CD4-positive, alpha-beta T cell treated with Interleukin-17A for 1 hour (primary cell): ENCODE data around the gene OR4E1.
"Not testable (repeated sequence)": the region's sequence is repeated elsewhere in the genome, so short reads cannot be mapped to it uniquely, and the experiment has no call there.

Source experiments
- DNase-seq: peaks from one replicate; pipeline ENCODE4 v3.0.0-alpha.2; 2020

Gene OR4E1

DNA sequence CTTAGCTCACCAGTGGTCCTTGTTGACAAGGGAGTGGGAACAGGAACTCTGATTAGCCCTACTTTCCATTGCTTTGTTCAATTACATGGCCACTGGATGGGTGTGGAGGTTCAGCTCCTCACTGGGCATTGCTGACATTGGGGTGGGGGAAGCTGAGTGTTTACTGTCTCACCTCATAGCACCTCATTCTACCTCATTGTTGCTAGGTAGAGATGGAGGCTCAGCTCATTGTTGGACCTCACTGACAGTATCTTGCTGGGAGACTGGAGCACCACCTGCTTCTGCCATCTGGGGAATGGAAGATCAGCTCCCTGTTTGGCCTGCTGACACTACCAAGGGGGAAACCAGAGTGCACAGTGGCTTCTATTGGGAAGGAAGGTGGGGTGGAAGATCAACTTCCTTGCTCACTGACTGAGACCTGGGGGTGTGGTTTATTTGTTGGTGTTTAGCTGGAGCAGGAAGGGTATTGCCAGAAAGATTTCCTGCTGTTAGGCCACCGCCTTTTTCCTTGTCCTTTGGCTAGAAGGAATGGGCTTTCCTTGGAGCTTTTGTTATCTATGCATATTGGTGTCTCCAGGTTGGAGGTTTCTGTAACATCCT lies 21.3 kb downstream of the OR4E1 start:
- DNase-seq: no peak

DNA sequence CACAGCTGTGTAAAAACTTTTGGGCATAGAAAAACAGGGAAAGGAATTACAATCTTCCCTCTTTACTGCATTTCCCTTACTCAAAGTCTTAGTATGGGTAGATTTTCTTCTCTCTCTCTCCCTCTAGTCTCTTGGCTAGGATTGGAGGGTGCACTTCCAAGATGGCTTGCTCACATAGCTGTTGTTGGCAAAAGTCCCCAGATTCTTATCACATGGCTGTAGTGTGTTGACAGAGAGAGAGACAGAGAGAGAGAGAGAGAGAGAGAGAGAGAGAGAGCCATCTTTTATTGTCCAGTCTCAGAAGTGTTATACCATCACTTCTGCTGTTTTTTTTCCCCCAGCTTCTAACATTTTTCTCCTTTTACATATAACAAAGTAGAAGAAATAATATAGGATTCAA lies 26.2 kb downstream of the OR4E1 start:
- DNase-seq: no peak

DNA sequence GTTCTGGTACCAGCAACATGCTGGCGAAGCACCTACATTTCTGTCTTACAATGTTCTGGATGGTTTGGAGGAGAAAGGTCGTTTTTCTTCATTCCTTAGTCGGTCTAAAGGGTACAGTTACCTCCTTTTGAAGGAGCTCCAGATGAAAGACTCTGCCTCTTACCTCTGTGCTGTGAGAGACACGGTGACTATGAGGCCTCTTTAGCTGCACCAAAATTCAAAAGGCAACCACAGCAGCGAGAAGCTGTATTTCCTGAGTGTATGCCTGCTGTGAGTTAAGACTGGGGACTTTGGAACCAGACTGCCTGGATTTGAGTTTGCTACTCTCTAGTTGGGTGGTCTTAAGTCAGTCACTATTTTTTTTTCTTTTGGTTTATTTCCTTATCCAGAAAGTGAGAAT lies 30.2 kb downstream of the OR4E1 start:
- DNase-seq: no peak

DNA sequence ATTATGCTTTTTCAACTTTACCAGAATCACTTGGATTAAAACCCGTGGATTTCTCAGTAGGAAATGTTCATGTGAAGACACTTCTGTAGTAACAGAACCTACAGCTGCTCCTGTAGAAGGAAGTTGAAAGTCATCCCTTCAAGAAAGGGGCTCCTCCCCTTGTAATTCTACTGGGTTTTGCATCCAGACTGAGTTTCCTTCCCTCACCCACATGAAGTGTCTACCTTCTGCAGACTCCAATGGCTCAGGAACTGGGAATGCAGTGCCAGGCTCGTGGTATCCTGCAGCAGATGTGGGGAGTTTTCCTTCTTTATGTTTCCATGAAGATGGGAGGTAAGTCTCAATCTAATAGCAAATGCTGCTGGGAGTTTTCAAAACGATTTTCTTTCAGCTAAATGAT lies 30.9 kb downstream of the OR4E1 start:
- DNase-seq: no peak

DNA sequence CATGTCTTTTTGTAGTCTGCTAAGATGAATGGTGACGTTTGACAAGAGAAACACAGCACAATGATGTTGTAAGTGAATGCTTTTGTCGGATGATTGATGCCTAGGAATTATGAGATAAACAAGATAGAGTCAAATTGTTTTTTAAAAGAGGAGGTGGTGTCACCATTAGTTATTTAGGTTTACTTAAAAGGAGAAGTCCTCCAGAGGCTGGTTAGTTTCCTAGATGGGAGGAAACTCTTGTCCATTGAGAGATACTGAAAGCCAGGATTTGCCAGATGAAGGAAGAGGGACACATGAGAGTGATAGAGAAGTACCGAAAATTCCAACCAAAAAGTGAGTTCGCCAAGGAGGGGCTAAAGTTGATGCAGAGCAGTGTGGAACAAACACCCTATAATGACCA lies 38.8 kb downstream of the OR4E1 start, which contains the start of gene OR10G2:
OR10G2 (minus strand) TSS at position 101 of the 400 bp plus-strand sequence; CDS start at position 3, 98 bp downstream.
- DNase-seq: no peak

DNA sequence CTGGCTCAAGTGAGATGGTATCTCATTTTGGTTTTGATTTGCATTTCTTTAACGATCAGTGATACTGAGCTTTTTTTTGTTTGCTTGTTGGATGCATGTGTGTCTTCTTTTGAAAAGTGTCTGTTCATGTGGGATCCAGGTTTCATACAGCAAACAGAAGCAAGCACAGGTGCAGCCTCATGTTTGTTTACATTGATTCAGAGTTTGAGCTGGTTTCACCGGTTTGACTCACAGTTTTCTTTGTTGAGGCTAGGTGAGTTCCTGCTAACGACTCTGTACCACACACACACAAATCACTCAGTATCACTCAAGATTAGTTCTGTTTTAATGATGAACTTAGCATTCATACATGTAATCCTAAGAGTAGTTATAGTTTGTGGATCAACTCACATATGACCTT lies 42.5 kb downstream of the OR4E1 start:
- no peak for DNase-seq

DNA sequence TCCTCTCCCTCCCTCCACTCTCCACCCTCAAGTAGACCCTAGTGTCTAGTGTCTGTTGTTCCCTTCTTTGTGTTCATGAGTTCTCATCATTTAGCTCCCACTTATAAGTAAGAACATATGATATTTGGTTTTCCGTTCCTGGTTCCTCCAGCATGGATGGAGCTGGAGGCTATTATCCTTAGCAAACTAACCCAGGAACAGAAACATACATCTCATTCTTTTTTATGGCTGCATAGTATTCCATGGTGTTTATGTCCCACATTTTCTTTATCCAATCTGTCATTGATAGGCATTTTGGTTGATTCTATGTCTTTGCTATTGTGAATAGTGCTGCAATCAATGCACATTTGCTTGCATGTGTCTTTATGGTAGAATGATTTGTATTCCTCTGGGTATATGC lies 43.1 kb downstream of the OR4E1 start:
- DNase-seq: not testable (repeated sequence)

DNA sequence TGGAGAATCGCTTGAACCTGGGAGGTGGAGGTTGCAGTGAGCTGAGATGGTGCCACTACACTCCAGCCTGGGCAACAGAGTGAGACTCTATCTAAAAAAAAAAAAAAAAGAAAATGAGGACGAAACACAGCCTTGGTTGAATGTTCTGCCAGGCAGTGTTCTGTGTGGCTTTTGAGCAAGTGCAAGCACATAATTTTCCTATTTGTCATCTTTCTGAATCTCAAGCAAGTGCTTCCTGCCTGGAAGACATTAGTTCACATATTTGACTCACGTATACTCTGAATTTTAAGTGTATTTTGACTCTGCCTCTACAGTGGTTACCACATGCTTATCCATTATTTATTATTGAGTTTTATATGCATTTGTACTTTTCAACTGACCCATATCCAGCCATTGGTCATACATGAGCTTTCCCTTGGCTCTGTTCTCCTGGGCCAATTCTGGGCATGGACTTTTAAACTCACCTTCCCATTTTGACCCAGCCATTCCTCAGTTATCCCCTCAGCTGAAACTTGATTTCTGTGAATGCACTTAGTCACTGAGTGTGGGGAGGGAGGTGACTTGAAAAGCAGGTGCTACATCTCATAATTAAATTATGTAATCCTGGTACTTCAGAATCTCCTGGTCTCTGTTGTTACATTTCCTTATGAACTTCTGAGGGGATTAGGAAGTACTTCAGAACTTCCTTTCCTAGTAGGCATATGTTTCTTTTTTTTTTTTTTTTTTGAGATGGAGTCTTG lies 47.0 kb downstream of the OR4E1 start:
- DNase-seq: no peak
